Caco-2 (cell line): ENCODE results near the gene PLEKHA4. TPM values are rescaled to one million over a fixed set of nuclear protein-coding genes. Genes with fewer than 3 reads are reported as not detected.
A peak's percentile ranks its signal among the peaks of the same experiment; 100 is the strongest.
"Not testable (repeated sequence)": the region's sequence is repeated elsewhere in the genome, so short reads cannot be mapped to it uniquely, and the experiment has no call there.

Experiments used
- BruUV-seq: library from RNA; stranded (reverse); fragments of 400-500 nt; replicated peaks from 2 replicates; lab custom pipeline; 2021; lab: Mats Ljungman, UMichigan
- CTCF ChIA-PET: fragments of 300-600 bp; sonication (Branson Sonifier 250); formaldehyde crosslinking; loops from one replicate; lab custom pipeline; 2022; ENCODE audit warnings: antibody characterized with exemption; lab: Charles Lee
- POLR2A ChIA-PET: fragments of 300-600 bp; sonication (Branson Sonifier 250); formaldehyde crosslinking; loops from one replicate; lab custom pipeline; 2022; ENCODE audit warnings: antibody characterized with exemption; lab: Charles Lee
- DNase-seq, 2 experiments: peaks; one replicate each; pipeline versions ENCODE4 v3.0.0 to v3.0.0-alpha.2; 2020 to 2022
- H3K27me3 ChIP-seq: replicated peaks from 2 replicates; pipeline ENCODE4 v1.6.0; 2011; ENCODE audit warnings: low read length; ENCODE audit not compliant: control insufficient read depth, insufficient read depth
- H3K36me3 ChIP-seq: 2 replicates; pipeline ENCODE4 v1.5.1; 2011; ENCODE audit warnings: low read length; ENCODE audit not compliant: control insufficient read depth, insufficient read depth
- H3K4me1 ChIP-seq: fragments of 250-450 bp; sonication (Bioruptor Pico); 2 replicates; pipeline ENCODE4 v1.5.1; 2020; ENCODE audit warnings: mild to moderate bottlenecking
- H3K4me3 ChIP-seq: 2 replicates; pipeline ENCODE4 v1.5.1; 2011; ENCODE audit warnings: low read depth, mild to moderate bottlenecking, control low read depth, low read length
- H3K9me3 ChIP-seq: fragments of 250-450 bp; sonication (Bioruptor Pico); 2 replicates; pipeline ENCODE4 v1.5.1; 2020; ENCODE audit warnings: mild to moderate bottlenecking, moderate library complexity
- H3K27ac Mint-ChIP-seq: one replicate; pipeline ENCODE4 v1.8.0; 2022; ENCODE audit warnings: mixed read lengths; ENCODE audit not compliant: unreplicated experiment
- H3K27me3 Mint-ChIP-seq: one replicate; pipeline ENCODE4 v1.8.0; 2022; ENCODE audit warnings: mixed read lengths; ENCODE audit not compliant: insufficient read depth, unreplicated experiment
- H3K36me3 Mint-ChIP-seq: one replicate; pipeline ENCODE4 v1.8.0; 2022; ENCODE audit warnings: mild to moderate bottlenecking, mixed read lengths; ENCODE audit not compliant: insufficient read depth, unreplicated experiment
- H3K4me1 Mint-ChIP-seq: one replicate; pipeline ENCODE4 v1.8.0; 2022; ENCODE audit warnings: low read depth, mixed read lengths; ENCODE audit not compliant: unreplicated experiment
- H3K4me3 Mint-ChIP-seq: one replicate; pipeline ENCODE4 v1.8.0; 2022; ENCODE audit warnings: mild to moderate bottlenecking, moderate library complexity, mixed read lengths; ENCODE audit not compliant: unreplicated experiment
- H3K9me3 Mint-ChIP-seq: one replicate; pipeline ENCODE4 v1.8.0; 2022; ENCODE audit warnings: mixed read lengths; ENCODE audit not compliant: unreplicated experiment
- CTCF ChIP-seq, 2 experiments: fragments of 200-600 bp in 1 of 2; IDR thresholded peaks; 1 replicate in 1 of 2; 2 replicates in 1 of 2; pipeline versions ENCODE4 v1.5.1 to v1.8.0; 2011 to 2022; ENCODE audit warnings: antibody characterized with exemption in 1 of 2, control low read depth in 1 of 2, inconsistent platforms in 1 of 2, low read depth in 1 of 2, low read length in 1 of 2, mild to moderate bottlenecking in 1 of 2, moderate library complexity in 1 of 2; ENCODE audit not compliant: insufficient read depth in 1 of 2, severe bottlenecking in 1 of 2, unreplicated experiment in 1 of 2
- intact Hi-C: fragments of 100-400 bp; cut with micrococcal nuclease; formaldehyde crosslinking; loops from one replicate; pipeline ENCODE4 v1.10.0; 2022; ENCODE audit not compliant: unreplicated experiment
- total RNA-seq: library from RNA; stranded (reverse); gene quantifications from 2 replicates; pipeline ENCODE4 v1.2.3, GENCODE V29; 2022

PLEKHA4 gene
- total RNA-seq, 1 experiment from 2014 or later, result 3.9 TPM

GRCh38 chr19:48890551-48890950 lies 22.1 kb upstream of the PLEKHA4 start:
- Mint-ChIP-seq H3K9me3 (no peaks in the 10 kb centered on the region), H3K36me3 (peaks cover 18% of the 10 kb centered on the region), H3K27me3 (no peaks in the 10 kb centered on the region), H3K27ac (peak overlapping the region; percentile 83), H3K4me3 (peak overlapping the region; percentile 67), H3K4me1 (peaks cover 33% of the 10 kb centered on the region)
- Histone ChIP-seq H3K4me1 (peaks cover 47% of the 10 kb centered on the region), H3K9me3 (no peaks in the 10 kb centered on the region), H3K36me3 (no peaks in the 10 kb centered on the region), H3K27me3 (no peaks in the 10 kb centered on the region), H3K4me3 (peak overlapping the region; percentile 28)
- ChIA-PET POLR2A (no interaction called here), CTCF (no interaction called here)
- DNase-seq, result no peak
- BruUV-seq, result TSS peak; percentile 40
- TF ChIP-seq CTCF (IDR thresholded peaks at IDR 0.05; ENCODE audit: insufficient read depth in 1 of 2, low read depth in 1 of 2, low read length in 1 of 2, severe bottlenecking in 1 of 2, unreplicated experiment in 1 of 2), result no peak
- intact Hi-C loops, result no loop called here

- Mint-ChIP-seq H3K4me3 (peak overlapping the region; percentile 59), H3K4me1 (peaks cover 38% of the 10 kb centered on the region), H3K27ac (peak overlapping the region; percentile 88), H3K36me3 (peaks cover 18% of the 10 kb centered on the region)
- CTCF ChIA-PET, H3K36me3 ChIP-seq, H3K9me3 Mint-ChIP-seq, POLR2A ChIA-PET, H3K27me3 Mint-ChIP-seq, DNase-seq, H3K27me3 ChIP-seq, H3K4me3 ChIP-seq, BruUV-seq, intact Hi-C loops, H3K9me3 ChIP-seq: not testable (repeated sequence)
- peaks cover 47% of the 10 kb centered on the region for H3K4me1 ChIP-seq
Observed at GRCh38 chr19:48889496-48889895, 21.1 kb upstream of the PLEKHA4 start.

DNA sequence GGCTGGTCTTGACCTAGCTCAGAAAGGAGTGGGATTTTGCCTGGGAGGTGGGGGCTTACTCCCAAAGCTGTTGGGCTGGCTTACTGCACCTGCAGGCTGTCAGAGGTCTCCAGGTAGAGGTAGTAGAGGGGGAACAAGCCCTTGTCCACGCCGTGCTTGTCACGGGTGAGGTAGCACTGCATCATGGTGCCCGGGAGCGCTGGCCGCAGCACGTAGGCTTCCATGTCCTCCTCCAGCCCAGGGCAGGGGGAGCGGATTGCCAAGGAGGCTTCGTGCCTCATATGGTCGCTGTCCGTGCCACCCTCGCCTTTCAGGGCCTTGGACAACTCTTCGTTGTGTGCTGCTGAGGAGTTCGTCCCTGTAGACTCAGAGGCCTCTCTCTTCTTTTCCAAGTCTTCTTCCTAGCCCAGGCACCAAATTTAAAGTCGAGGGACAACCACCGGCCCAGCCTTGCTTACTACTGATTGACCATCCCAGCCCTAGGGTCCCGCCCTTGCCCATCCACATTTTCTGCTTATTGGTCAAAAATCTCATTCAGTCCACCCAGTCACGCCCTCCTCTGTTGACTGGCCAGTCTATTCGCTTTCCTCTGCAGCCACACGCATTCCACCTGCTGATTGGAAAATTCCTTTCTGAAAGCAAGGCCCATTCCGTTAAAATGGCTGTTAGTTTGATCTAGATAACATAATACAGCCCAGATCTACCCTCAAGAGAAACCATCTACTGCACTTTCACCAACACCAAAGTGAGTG lies 19.6 kb upstream of the PLEKHA4 start:
- TF ChIP-seq CTCF (IDR thresholded peaks at IDR 0.05; ENCODE audit: insufficient read depth in 1 of 2, low read depth in 1 of 2, low read length in 1 of 2, severe bottlenecking in 1 of 2, unreplicated experiment in 1 of 2), result no peak
- Histone ChIP-seq H3K4me3 (no peak overlapping the region), H3K9me3 (no peaks in the 10 kb centered on the region), H3K4me1 (peaks cover 45% of the 10 kb centered on the region), H3K27me3 (no peaks in the 10 kb centered on the region), H3K36me3 (no peaks in the 10 kb centered on the region)
- peak; percentile 67 to 83 for DNase-seq
- BruUV-seq, result no TSS peak
- Mint-ChIP-seq H3K27ac (peak overlapping the region; percentile 88), H3K4me3 (no peak overlapping the region), H3K36me3 (peaks cover 18% of the 10 kb centered on the region), H3K27me3 (no peaks in the 10 kb centered on the region), H3K4me1 (peaks cover 38% of the 10 kb centered on the region), H3K9me3 (no peaks in the 10 kb centered on the region)
- ChIA-PET POLR2A (no interaction called here), CTCF (interaction anchor here (0.7 kb wide), 1 partner anchor 59 kb away, joined by 3 read pairs; no protein-coding TSS in a partner anchor)
- intact Hi-C loops, result no loop called here
